ENCODE measurements around the gene DERL3.

DNA sequence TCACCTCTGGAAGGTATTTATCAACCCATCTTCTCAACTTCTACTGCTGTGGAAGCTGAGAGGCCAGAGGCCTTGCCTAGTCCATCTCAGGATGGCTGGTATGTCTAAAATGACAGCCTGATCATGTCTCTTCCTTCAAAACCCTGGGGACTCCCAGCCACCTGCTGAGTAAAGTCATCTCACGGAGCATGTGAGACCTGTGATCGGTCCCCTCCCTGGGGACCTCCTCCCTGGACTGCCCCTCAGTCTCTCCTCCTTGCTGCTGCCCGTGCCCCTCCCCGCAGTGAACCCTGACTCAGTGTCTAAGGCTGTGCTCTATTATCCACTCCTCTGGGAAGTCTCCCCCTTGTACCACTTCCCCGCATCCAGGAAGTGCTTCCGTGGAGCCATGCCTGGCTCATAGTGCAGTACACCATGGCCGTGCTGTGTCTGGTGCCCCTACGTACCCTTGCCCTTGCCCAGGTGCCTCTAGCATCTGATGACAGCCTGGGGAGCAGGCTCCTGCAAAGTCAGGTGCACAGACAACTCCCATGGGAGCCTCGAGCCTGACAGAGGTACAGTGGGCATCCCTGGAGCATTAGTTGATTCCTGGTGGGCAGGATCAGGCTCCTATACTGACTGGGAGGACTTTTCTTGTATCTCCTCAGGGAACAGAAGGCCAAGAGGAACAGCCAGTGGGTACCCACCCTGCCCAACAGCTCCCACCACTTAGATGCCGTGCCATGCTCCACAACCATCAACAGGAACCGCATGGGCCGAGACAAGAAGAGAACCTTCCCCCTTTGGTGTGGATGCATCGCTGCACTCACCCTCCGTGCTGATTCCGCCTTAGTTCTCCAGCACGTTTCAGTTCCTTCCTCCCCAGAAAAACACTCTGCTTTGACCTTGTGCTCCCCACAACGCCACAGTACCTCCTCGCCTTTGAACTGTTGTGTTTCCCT is 38.2 kb downstream of the DERL3 start:
- TF ChIP-seq, protein P1, sequence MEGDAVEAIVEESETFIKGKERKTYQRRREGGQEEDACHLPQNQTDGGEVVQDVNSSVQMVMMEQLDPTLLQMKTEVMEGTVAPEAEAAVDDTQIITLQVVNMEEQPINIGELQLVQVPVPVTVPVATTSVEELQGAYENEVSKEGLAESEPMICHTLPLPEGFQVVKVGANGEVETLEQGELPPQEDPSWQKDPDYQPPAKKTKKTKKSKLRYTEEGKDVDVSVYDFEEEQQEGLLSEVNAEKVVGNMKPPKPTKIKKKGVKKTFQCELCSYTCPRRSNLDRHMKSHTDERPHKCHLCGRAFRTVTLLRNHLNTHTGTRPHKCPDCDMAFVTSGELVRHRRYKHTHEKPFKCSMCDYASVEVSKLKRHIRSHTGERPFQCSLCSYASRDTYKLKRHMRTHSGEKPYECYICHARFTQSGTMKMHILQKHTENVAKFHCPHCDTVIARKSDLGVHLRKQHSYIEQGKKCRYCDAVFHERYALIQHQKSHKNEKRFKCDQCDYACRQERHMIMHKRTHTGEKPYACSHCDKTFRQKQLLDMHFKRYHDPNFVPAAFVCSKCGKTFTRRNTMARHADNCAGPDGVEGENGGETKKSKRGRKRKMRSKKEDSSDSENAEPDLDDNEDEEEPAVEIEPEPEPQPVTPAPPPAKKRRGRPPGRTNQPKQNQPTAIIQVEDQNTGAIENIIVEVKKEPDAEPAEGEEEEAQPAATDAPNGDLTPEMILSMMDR (IDR thresholded peaks at IDR 0.05; ENCODE audit: borderline replicate concordance, extremely low read depth, low read length, poor library complexity, severe bottlenecking), result no peak
- TF ChIP-seq EZH2 (IDR thresholded peaks at IDR 0.05; ENCODE audit: borderline replicate concordance, low read depth, low read length, severe bottlenecking), result no peak
